Loucy (cell line): ENCODE data around the gene PTGDS.

Source experiments
- EZH2phosphoT487 ChIP-seq: fragments of 200-600 bp; IDR thresholded peaks from 2 replicates; pipeline ENCODE4 v1.6.1; 2018; ENCODE audit warnings: antibody characterized with exemption, mild to moderate bottlenecking, moderate library complexity, borderline replicate concordance
- TF ChIP-seq, protein P1 (sequence below): fragments of 200-600 bp; sonication (generic); conservative IDR thresholded peaks from 2 replicates; pipeline ENCODE4 v1.5.1; 2014; ENCODE audit warnings: mild to moderate bottlenecking, antibody characterized with exemption, low read length

DNA sequence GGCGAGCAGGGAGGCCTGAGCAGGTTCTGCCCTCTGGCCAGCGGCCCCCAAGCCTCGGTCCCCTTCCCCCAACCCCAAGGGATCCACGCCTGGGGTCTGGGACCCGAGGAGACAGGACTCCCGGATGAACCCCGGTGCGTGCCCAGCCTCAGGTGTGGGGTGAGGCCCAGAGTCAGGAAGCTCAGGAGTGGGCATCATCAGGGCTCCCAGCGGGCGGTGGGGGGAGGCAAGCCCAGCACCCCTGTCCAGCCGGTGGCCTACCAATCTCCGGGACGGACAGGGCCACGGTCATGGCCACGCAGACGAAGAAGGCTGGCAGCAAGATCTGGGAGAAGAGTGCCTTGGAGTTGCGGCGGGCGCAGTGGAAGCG is 36.3 kb downstream of the PTGDS start:
- TF ChIP-seq, protein P1, sequence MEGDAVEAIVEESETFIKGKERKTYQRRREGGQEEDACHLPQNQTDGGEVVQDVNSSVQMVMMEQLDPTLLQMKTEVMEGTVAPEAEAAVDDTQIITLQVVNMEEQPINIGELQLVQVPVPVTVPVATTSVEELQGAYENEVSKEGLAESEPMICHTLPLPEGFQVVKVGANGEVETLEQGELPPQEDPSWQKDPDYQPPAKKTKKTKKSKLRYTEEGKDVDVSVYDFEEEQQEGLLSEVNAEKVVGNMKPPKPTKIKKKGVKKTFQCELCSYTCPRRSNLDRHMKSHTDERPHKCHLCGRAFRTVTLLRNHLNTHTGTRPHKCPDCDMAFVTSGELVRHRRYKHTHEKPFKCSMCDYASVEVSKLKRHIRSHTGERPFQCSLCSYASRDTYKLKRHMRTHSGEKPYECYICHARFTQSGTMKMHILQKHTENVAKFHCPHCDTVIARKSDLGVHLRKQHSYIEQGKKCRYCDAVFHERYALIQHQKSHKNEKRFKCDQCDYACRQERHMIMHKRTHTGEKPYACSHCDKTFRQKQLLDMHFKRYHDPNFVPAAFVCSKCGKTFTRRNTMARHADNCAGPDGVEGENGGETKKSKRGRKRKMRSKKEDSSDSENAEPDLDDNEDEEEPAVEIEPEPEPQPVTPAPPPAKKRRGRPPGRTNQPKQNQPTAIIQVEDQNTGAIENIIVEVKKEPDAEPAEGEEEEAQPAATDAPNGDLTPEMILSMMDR = no peak
- TF ChIP-seq EZH2phosphoT487 = no peak
